ENCODE measurements around the gene FAM110D. TPM values are rescaled to one million over a fixed set of nuclear protein-coding genes. Genes with fewer than 3 reads are reported as not detected.
A peak's percentile ranks its signal among the peaks of the same experiment; 100 is the strongest.

The FAM110D gene
- total RNA-seq, 1 experiment from 2014 or later: not detected

DNA sequence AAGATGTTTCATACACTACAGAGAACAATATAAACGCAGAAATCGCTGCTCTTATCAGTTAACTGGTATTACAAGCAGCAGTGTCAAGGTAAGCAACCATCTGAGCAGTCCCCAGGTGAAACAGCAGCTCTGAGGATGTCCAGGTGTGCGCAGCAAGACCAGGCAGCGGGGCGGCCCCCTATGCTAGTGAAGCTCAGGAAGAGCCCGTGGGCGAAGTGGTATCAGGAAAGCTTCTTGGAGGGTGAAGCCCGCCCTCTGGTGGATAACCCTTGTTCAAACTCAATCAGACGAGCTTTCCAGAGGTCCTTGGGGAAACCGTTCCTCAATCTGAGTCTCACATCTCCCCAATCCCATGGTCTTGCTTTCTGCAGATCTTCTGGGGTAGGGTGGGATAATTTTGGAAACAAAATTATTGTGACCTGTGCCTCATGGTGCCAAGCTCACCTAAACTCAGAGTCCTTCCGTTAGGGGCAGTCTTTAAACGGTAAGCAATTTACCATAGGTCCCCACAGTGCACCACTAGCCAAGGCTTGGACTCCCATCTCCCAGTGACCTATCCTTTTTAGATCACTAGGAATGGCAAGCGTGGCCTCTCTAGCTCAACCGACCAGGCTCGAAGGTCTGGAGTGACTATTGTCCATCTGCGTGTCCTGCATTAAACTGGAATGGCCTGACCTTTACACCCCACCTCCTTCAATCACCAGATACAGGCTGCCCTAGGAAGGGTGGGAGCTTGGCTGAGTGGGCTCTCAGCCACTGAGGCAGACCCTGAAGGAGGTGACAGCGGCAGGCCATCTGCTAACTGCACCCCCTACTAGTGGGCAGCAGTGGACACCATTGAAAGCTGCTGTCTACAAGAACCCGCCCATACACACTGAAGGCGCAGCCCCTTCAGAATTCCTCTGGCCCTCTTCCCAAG lies 13.6 kb upstream of the FAM110D start:
- H3K4me3 ChIP-seq (ENCODE audit: low read length): no peak overlapping the region
- no peak overlapping the region for H3K9ac ChIP-seq (ENCODE audit: low read length)
- intact Hi-C loops (cut with micrococcal nuclease): loop anchor here (1.0 to 2.0 kb wide), 3 partner anchors 18 to 110 kb away; no protein-coding TSS in a partner anchor
- H3K36me3 ChIP-seq (ENCODE audit: low read depth, low read length): no peaks in the 10 kb centered on the region
- no peaks in the 10 kb centered on the region for H3K4me1 ChIP-seq (ENCODE audit: insufficient read depth, low read length)
- BruUV-seq (replicated peaks): no TSS peak
- peak; percentile 98 for ATAC-seq
- H3K79me2 ChIP-seq (ENCODE audit: low read length): no peaks in the 10 kb centered on the region
- TF ChIP-seq CTCF (conservative IDR thresholded peaks at IDR 0.05; ENCODE audit: low read depth, low read length) (peak; percentile 86), EZH2 (IDR thresholded peaks at IDR 0.05; ENCODE audit: low read length, unreplicated experiment) (no peak)
- H3K27ac ChIP-seq (ENCODE audit: low read length): no peak overlapping the region
- peak overlapping the region; percentile 62 for H3K4me2 ChIP-seq (ENCODE audit: low read length)
- DNase-seq: peak; percentile 90
- H3F3A ChIP-seq (ENCODE audit: low read length, unreplicated experiment): no peaks in the 10 kb centered on the region
- no peaks in the 10 kb centered on the region for H4K20me1 ChIP-seq (ENCODE audit: low read length)
- CTCF ChIA-PET: interaction anchor here (0.5 to 1.6 kb wide), 10 partner anchors 19 to 148 kb away, joined by 3 to 27 read pairs (median 6); partner anchors contain the start of genes CEP85, PAFAH2 and ZNF593
- no peaks in the 10 kb centered on the region for H3K27me3 ChIP-seq (ENCODE audit: low read length)
- H2AFZ ChIP-seq (ENCODE audit: low read length): peak overlapping the region; percentile 67
- POLR2A ChIA-PET (ENCODE audit: unreplicated experiment): interaction anchor here (0.6 kb wide), 1 partner anchor 121 kb away, joined by 3 read pairs; no protein-coding TSS in a partner anchor
- H3K9me2 ChIP-seq (replicated peaks; ENCODE audit: low read length): no peaks in the 10 kb centered on the region
- no peaks in the 10 kb centered on the region for H3K9me3 ChIP-seq (ENCODE audit: low read length)

- CTCF ChIA-PET: no interaction called here
- DNase-seq: no peak
- BruUV-seq (replicated peaks): no TSS peak
Measured at GRCh38 chr1:26145960-26146294, 13.0 kb upstream of the FAM110D start.

More at GRCh38 chr1:26145960-26146294, 13.0 kb upstream of the FAM110D start:
- H3K4me3 ChIP-seq (ENCODE audit: low read length): no peak overlapping the region
- ATAC-seq: no peak
- POLR2A ChIA-PET (ENCODE audit: unreplicated experiment): no interaction called here
- no peak overlapping the region for H3K4me2 ChIP-seq (ENCODE audit: low read length)
- H3K4me1 ChIP-seq (ENCODE audit: insufficient read depth, low read length): no peaks in the 10 kb centered on the region
- no peaks in the 10 kb centered on the region for H3K36me3 ChIP-seq (ENCODE audit: low read depth, low read length)
- no peak for TF ChIP-seq EZH2phosphoT487 (IDR thresholded peaks at IDR 0.05; ENCODE audit: borderline replicate concordance, low read length)
- no peak for TF ChIP-seq CTCF (conservative IDR thresholded peaks at IDR 0.05; ENCODE audit: low read depth, low read length)
- no peak for TF ChIP-seq EZH2 (IDR thresholded peaks at IDR 0.05; ENCODE audit: low read length, unreplicated experiment)
- H3K9me2 ChIP-seq (replicated peaks; ENCODE audit: low read length): no peaks in the 10 kb centered on the region
- no peaks in the 10 kb centered on the region for H3K9me3 ChIP-seq (ENCODE audit: low read length)
- no peak overlapping the region for H3K9ac ChIP-seq (ENCODE audit: low read length)
- no peaks in the 10 kb centered on the region for H3K79me2 ChIP-seq (ENCODE audit: low read length)
- H4K20me1 ChIP-seq (ENCODE audit: low read length): no peaks in the 10 kb centered on the region
- intact Hi-C loops (cut with micrococcal nuclease): loop anchor here (1.0 to 2.0 kb wide), 3 partner anchors 19 to 111 kb away; no protein-coding TSS in a partner anchor
- H3K27me3 ChIP-seq (ENCODE audit: low read length): no peaks in the 10 kb centered on the region
- H3F3A ChIP-seq (ENCODE audit: low read length, unreplicated experiment): no peaks in the 10 kb centered on the region
- H3K27ac ChIP-seq (ENCODE audit: low read length): no peak overlapping the region
- no peak overlapping the region for H2AFZ ChIP-seq (ENCODE audit: low read length)

Measured in PC-3 (cell line).